HG03342 (cell line): ENCODE results near the gene PTPRG.

Experiments used
- ATAC-seq: cut with Tn5 transposase; IDR thresholded peaks from one replicate; pipeline ENCODE4 v1.9.1; 2021; ENCODE audit warnings: mild to moderate bottlenecking, moderate library complexity; ENCODE audit not compliant: unreplicated experiment

Gene PTPRG

GRCh38 chr3:62277450-62277849, 716.1 kb downstream of the PTPRG start:
- ATAC-seq: no peak

- ATAC-seq: no peak
Observed at GRCh38 chr3:62277986-62278385, 716.6 kb downstream of the PTPRG start.

GRCh38 chr3:62281726-62282125, 720.4 kb downstream of the PTPRG start:
- ATAC-seq: no peak

DNA sequence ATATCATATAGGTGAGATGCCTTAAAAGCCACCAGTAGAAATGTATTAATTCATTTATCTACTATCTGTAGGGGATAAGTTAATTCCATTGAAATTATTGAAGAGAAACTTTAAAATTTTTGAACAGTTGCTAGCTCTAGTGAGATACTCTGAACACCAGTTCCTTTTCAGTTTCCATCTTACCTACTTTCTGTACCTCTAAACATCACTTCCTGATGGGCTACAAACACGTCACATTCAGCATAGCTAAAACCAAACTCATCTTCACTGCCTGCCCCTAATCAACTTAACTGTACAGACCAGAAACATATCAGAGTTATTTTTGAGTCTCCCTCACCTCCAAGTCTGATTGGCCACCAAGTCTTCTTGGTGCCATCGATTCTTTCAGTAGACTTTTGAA, 723.1 kb downstream of the PTPRG start:
- ATAC-seq: peak; percentile 61

DNA sequence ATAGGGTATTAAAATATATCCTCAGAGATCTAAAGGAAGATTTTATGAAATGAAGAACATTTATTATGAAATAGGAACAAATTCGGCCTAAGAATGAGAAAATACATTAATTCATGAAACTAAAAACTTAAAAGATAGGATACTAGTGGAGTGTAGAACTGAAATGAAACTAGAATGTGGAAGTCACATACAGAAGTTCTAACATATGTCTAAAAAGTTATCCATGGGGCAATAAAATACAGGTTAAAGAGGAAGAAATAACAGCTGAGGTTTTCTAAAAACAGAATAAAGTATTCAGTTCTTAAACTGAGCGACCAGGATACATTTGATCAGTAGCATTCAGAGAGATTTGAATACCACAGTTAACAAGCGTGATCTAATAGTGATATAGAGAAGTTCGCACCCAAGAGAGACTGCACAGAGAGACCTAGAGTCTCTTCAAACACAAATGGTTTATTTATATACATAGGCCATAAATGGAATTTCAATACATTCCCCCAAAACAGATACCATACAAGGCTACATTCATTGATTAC, 726.1 kb downstream of the PTPRG start:
- ATAC-seq: no peak

DNA sequence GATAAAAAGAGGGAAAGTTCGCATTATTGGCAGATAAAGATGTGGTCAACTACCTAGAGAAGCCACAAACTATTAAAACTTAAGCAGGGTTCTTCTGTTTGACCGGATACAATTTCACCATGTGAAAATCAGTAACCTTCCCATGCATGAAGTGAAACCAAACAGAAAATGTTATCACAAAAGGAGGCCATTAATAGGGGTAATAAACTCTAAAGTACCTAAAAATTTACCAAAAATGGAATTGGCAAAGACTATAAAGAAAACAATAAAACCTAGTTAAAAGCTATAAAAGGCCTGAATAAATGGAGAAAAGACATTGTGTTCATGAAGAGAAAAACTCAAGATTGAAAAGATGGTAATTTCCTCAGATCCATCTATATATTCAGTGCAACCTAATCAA, 728.6 kb downstream of the PTPRG start:
- no peak for ATAC-seq

GRCh38 chr3:62293051-62293780, 731.8 kb downstream of the PTPRG start:
- no peak for ATAC-seq

DNA sequence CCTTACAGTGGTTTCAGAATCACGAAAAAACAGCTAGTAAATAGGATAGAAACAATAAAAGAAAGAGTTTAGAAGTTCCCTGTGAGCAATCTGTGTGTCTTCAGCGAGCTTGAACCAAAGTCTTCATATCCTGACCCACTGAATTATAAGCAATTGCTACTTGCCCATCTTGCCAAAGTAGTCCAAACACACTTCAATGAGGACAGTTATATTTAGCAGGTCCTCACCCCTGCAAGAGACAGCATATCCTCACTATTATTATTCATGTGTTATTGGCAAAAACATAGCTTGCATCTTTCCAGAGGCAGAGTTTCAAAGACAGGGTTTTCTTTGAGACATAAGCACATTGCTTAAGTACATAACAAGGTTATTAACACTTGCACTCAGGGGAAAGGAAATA, 734.2 kb downstream of the PTPRG start:
- ATAC-seq: no peak

GRCh38 chr3:62300617-62301016, 739.2 kb downstream of the PTPRG start:
- no peak for ATAC-seq

GRCh38 chr3:62312201-62312600, 750.8 kb downstream of the PTPRG start:
- ATAC-seq: no peak

DNA sequence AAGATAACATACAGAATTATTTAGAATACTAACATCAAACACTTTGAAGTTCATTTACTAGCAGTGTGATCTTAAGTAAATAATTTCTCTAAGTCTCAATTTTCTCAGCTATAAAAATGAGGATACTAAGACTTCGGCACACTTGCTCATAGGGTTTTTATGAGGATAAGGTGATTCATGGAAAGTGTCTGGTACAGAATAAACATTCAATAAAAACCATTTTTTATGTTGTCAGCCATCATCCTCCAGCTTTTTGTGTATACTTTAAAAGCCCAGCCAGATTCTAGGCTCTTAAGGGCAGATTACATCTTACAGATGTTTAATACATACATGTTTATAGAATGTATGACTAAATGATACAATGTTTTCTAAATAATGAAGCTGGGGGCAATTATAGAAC, 755.2 kb downstream of the PTPRG start:
- ATAC-seq: no peak

DNA sequence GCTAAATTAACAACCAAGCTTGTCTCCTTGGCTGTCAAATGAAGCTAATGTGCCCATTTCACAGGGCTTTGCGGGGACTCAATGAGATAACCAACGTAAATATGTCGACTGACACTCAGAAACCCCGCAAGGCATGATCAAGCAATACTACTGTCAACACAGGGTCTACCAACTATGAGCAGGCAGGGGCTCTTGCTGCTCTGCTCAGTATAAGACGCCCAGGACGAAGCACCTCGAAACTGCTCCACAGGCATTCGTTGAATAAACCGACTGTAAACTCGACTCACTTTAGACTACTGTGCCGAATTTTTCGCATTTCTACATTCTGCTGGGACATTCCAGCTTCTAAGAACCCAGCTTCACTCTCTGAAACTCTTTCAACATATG, 757.0 kb downstream of the PTPRG start:
- peak; percentile 4 for ATAC-seq

DNA sequence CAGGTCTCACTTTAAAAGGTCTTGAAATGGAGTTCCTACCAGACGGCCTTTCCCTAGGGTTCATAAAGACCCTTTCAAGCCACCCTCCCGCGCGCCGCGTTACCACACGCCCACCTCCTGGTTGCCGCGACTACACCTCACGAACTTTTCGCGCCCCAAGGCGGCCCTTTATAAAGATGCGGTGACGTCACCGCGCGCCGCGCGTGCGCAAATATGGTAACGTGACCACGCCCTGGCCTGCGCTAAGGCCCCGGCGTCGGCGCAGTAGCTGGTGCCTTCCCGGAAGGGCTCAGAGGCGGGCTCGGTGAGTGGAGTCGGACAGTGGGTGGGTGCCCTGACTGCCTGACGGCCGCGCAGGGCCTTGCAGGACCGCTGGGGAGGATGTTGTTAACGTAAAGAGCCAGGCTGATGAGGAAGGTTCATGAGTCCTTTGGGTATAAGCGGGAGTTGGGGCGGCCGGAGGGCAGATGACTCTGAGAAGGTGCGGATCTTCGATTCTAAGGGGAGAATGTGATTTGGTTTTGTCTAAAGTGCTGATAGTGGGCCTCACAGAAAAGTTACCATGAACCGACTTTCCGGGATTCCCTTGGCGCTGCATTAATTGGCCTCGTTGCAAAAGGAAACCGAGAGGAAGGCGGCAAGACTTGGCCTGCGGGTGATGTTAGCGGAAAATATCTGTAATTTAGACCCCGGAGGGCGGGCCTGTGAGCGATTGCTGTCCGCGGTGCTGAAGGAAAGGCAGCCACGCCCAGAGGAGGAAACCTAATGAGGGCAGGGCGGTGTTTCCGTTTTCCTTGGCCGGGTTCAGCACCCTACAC, 757.6 kb downstream of the PTPRG start:
- peak; percentile 98 for ATAC-seq

GRCh38 chr3:62319570-62320243, 758.3 kb downstream of the PTPRG start:
- ATAC-seq: no peak

DNA sequence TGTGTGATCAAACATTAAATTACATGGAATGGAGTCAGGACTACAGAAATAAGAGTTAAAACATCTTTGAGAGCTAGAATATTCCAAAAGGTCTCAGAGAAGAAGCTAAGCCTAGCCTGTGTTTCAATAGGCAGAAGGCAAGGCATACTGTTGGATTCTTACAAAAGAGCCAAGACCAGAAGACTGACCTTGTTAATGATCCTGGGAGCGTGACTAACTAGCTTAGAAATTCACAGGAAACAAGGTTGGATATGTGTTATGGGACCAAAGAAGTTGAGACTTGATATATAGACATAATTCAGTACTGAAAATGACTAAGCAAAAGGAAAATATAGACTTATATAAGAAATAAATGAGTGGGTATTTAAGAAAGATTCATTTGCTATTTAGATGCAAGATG, 761.9 kb downstream of the PTPRG start:
- no peak for ATAC-seq

- ATAC-seq: no peak
Observed at GRCh38 chr3:62325896-62326295, 764.5 kb downstream of the PTPRG start.

- no peak for ATAC-seq
Observed at GRCh38 chr3:62329971-62330370, 768.6 kb downstream of the PTPRG start.

DNA sequence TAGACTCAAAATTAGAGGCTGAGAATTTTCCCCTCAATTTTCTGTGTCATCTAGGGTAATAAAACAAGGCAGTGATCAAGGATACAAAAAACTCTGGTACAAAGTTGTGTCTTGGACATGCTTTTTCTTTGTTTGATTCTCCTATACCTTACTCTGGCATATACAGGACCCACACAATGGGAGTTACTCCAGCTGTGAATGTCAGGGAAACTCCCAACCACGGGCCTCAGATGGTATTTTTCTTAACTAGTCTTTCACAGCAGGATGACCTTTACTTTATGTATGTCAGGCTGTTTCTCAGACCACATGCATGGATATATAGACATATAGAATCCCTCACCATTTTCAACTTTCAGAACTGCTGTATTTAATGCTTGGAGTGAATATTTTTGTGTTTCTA, 770.6 kb downstream of the PTPRG start:
- ATAC-seq: no peak

GRCh38 chr3:62332835-62333244, 771.5 kb downstream of the PTPRG start:
- ATAC-seq: no peak

GRCh38 chr3:62335196-62335595, 773.8 kb downstream of the PTPRG start:
- no peak for ATAC-seq

DNA sequence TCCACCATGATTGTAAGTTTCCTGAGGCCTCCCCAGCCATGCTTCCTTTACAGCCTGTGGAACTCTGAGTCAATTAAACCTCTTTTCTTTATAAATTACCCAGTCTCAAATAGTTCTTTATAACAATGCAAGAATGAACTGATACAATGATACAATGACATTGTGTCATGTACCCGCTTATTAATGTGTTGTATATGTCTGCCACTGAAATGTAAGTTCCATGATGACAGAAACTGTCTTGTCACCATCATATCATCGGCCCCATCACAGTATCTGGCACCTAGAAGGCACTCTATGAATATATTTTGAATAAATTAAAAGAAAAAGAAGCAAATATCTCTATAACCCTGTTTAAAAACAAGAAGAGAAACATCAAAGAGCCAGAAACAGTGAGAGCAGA, 782.4 kb downstream of the PTPRG start:
- ATAC-seq: no peak
